ENCODE data around the gene ICAM3.
A peak's percentile ranks its signal among the peaks of the same experiment; 100 is the strongest.

The ICAM3 gene

GRCh38 chr19:10286803-10287737, 52.4 kb downstream of the ICAM3 start, which contains the start of gene ICAM4:
Gene ICAM4 (plus strand): TSS chr19:10286955. CDS start chr19:10287013, 58 bp downstream.
- no peaks in the 10 kb centered on the region for H4K20me1 ChIP-seq (ENCODE audit: control insufficient read depth, insufficient read depth, low read depth, low read length)
- H3K27ac ChIP-seq (ENCODE audit: low read depth, low read length) = peak within 1 kb of the TSS; percentile 73
- peaks cover 26% of the 10 kb centered on the region for H3K27me3 ChIP-seq (ENCODE audit: control insufficient read depth, low read length)
- H3K4me1 ChIP-seq (ENCODE audit: control insufficient read depth, low read length) = peaks cover 75% of the 10 kb centered on the region
- H3K9me2 ChIP-seq (replicated peaks; ENCODE audit: control insufficient read depth, low read length) = no peaks in the 10 kb centered on the region
- H3K4me2 ChIP-seq (ENCODE audit: low read length) = peak within 1 kb of the TSS; percentile 95
- peaks cover 38% of the 10 kb centered on the region for H3K36me3 ChIP-seq (ENCODE audit: control insufficient read depth, low read length)
- H3K4me3 ChIP-seq (ENCODE audit: low read length) = peak within 1 kb of the TSS; percentile 63
- no peaks in the 10 kb centered on the region for H3K9me3 ChIP-seq (ENCODE audit: control insufficient read depth, insufficient read depth, low read length)
- H3F3A ChIP-seq (ENCODE audit: control insufficient read depth, insufficient read depth) = peaks cover 15% of the 10 kb centered on the region
- no peak for TF ChIP-seq CTCF (IDR thresholded peaks at IDR 0.05; ENCODE audit: low read depth, low read length, poor library complexity, severe bottlenecking)
- no peak for TF ChIP-seq EZH2phosphoT487 (IDR thresholded peaks at IDR 0.05; ENCODE audit: borderline replicate concordance, low read length)
- no peaks in the 10 kb centered on the region for H3K79me2 ChIP-seq (ENCODE audit: control insufficient read depth, low read length)

GRCh38 chr19:10285393-10285792, 54.0 kb downstream of the ICAM3 start:
- Histone ChIP-seq H3K4me2 (ENCODE audit: low read length) (peak overlapping the region; percentile 95), H3K36me3 (ENCODE audit: control insufficient read depth, low read length) (peaks cover 45% of the 10 kb centered on the region), H3K9me2 (replicated peaks; ENCODE audit: control insufficient read depth, low read length) (no peaks in the 10 kb centered on the region), H3K27ac (ENCODE audit: low read depth, low read length) (peak overlapping the region; percentile 73), H3K4me3 (ENCODE audit: low read length) (no peak overlapping the region), H3K79me2 (ENCODE audit: control insufficient read depth, low read length) (peaks cover 4% of the 10 kb centered on the region; the same call in 1 of the 2 replicates), H3K4me1 (ENCODE audit: control insufficient read depth, low read length) (peaks cover 59% of the 10 kb centered on the region), H4K20me1 (ENCODE audit: control insufficient read depth, insufficient read depth, low read depth, low read length) (no peaks in the 10 kb centered on the region), H3K27me3 (ENCODE audit: control insufficient read depth, low read length) (peaks cover 10% of the 10 kb centered on the region), H3F3A (ENCODE audit: control insufficient read depth, insufficient read depth) (peaks cover 15% of the 10 kb centered on the region), H3K9me3 (ENCODE audit: control insufficient read depth, insufficient read depth, low read length) (no peaks in the 10 kb centered on the region)
- TF ChIP-seq EZH2phosphoT487 (IDR thresholded peaks at IDR 0.05; ENCODE audit: borderline replicate concordance, low read length) (no peak), CTCF (IDR thresholded peaks at IDR 0.05; ENCODE audit: low read depth, low read length, poor library complexity, severe bottlenecking) (no peak)

GRCh38 chr19:10284960-10285278, 54.5 kb downstream of the ICAM3 start:
- Histone ChIP-seq H3K36me3 (ENCODE audit: control insufficient read depth, low read length) (peaks cover 48% of the 10 kb centered on the region), H3F3A (ENCODE audit: control insufficient read depth, insufficient read depth) (peaks cover 15% of the 10 kb centered on the region), H3K27ac (ENCODE audit: low read depth, low read length) (no peak overlapping the region), H3K4me2 (ENCODE audit: low read length) (no peak overlapping the region), H3K9me2 (replicated peaks; ENCODE audit: control insufficient read depth, low read length) (no peaks in the 10 kb centered on the region), H3K9me3 (ENCODE audit: control insufficient read depth, insufficient read depth, low read length) (no peaks in the 10 kb centered on the region), H3K79me2 (ENCODE audit: control insufficient read depth, low read length) (peaks cover 5% of the 10 kb centered on the region), H4K20me1 (ENCODE audit: control insufficient read depth, insufficient read depth, low read depth, low read length) (no peaks in the 10 kb centered on the region), H3K4me3 (ENCODE audit: low read length) (no peak overlapping the region), H3K4me1 (ENCODE audit: control insufficient read depth, low read length) (peaks cover 55% of the 10 kb centered on the region), H3K27me3 (ENCODE audit: control insufficient read depth, low read length) (peaks cover 5% of the 10 kb centered on the region)
- no peak for TF ChIP-seq EZH2phosphoT487 (IDR thresholded peaks at IDR 0.05; ENCODE audit: borderline replicate concordance, low read length)
- no peak for TF ChIP-seq CTCF (IDR thresholded peaks at IDR 0.05; ENCODE audit: low read depth, low read length, poor library complexity, severe bottlenecking)
